Stimulated activated CD8-positive, alpha-beta memory T cell treated with anti-CD3 and anti-CD28 coated beads, Interleukin-15, amount 100 ng/mL, for 24 hours (primary cell): ENCODE data around the gene C5orf58.

Experiments
- DNase-seq: peaks from one replicate; pipeline ENCODE4 v3.0.0-alpha.2; 2020; ENCODE audit warnings: low read depth

The C5orf58 gene

DNA sequence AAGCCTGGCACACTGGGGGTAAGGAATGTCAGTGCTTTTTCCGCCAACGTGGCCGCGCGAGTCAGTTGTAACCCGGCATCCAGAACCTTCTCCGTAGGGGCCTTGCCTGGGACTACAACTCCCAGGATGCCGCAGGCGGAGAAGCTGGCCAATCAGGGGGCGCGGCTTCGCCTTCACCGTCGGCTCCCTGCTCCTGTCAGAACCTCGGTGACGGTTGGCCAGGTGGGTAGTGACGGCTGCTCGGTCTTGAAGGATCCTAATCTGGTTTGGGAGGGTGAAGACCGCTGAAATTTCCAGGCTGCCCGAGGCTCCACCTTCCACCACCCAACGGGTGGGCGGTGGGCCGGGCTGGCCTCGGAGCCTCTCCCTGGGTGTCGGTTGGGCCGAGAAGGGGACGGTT, at the start of gene C5orf58:
Gene C5orf58, plus strand, starts transcription at position 200 of the 400 bp plus-strand sequence. CDS start 1,992 bp downstream, outside the sequence.
- DNase-seq = no peak

DNA sequence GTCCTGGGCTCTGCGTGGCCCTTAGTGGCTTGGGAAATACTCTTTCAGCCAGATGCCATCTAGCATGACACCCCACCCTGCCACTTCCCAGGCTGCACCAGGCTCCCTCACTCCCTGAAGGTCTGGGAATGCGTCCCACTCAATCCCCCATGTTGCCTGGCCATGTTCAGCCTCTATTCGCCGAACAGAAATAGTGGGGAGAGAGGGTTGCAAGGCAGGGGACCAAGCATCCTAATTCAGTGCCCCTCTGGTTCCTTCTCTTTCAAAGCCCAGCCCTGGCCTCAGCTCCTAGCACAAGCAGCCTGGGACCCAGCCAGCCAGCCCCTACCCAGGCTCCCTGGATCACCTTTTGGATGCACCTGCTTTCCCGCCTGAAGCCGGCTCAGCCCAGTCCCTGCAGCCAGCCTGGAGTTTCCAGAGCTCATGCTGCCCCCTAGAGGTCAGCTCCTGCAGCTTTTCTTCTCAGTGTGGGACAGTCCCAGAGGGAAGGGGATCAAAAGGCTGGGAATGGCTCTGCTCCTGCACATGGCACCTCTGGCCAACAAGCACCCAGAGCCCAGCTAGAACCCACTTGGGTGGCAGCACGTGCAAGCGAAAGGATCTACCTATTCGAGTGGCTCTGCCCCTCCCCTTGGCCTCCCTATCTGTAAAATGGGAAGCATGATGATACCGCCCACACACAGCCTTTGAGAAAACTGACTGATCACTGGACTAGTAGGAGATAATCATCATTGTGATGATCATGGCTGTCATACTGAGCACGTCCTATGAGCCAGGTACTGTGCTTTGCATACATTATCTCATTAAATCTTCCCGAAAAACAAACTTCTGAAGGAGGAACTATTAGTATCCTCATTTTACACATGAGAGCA, 48.7 kb upstream of the C5orf58 start:
- no peak for DNase-seq

- no peak for DNase-seq
Observed at GRCh38 chr5:170184737-170185136, 48.0 kb upstream of the C5orf58 start.

- no peak for DNase-seq
Observed at GRCh38 chr5:170186156-170186555, 46.6 kb upstream of the C5orf58 start.

- no peak for DNase-seq
Observed at GRCh38 chr5:170186856-170187255, 45.9 kb upstream of the C5orf58 start.

GRCh38 chr5:170190436-170191134, 42.2 kb upstream of the C5orf58 start:
- no peak for DNase-seq

GRCh38 chr5:170192829-170193228, 40.0 kb upstream of the C5orf58 start:
- no peak for DNase-seq

- no peak for DNase-seq
Observed at GRCh38 chr5:170195961-170196360, 36.8 kb upstream of the C5orf58 start.

- DNase-seq = no peak
Observed at GRCh38 chr5:170200876-170201275, 31.9 kb upstream of the C5orf58 start.

GRCh38 chr5:170201311-170201710, 31.5 kb upstream of the C5orf58 start:
- no peak for DNase-seq

DNA sequence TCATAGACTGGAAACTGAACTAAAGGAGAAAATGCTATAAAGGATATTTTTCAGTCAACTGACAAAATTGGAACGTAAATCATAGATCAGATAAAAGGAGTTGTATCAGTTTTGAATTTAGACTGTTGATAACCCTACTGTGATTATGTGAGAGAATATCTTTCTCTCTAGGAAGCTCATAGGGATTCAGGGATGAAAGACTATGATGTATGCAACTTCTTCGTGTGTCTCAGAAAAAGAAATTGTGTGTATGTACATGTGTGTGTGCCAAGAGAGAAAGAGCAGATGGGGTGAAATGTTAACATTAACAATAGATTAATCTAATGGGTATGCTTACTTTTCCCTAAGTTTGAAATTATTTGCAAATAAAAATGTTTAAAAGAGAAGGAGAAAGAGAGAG, 30.7 kb upstream of the C5orf58 start:
- no peak for DNase-seq

DNA sequence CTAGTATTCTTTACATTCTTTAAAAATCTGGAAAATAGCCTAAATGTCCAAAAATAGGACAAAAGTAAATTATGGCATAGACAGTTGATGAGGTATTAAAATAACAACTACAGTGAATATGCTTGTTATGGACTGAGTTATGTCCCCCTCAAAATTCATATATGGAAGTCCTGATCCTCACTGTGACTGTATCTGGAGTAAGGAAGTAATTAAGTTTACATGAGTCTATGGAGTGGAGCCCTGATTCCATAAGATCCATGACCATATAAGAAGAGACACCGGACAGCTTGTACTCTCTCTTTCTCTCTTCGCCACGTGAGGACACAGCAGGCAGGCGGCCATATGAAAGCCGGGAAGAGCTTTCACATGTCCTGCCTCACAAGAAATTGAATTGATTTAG, 28.6 kb upstream of the C5orf58 start:
- DNase-seq = no peak

- DNase-seq = no peak
Observed at GRCh38 chr5:170206216-170206615, 26.6 kb upstream of the C5orf58 start.

GRCh38 chr5:170206958-170207357, 25.8 kb upstream of the C5orf58 start:
- DNase-seq = no peak

DNA sequence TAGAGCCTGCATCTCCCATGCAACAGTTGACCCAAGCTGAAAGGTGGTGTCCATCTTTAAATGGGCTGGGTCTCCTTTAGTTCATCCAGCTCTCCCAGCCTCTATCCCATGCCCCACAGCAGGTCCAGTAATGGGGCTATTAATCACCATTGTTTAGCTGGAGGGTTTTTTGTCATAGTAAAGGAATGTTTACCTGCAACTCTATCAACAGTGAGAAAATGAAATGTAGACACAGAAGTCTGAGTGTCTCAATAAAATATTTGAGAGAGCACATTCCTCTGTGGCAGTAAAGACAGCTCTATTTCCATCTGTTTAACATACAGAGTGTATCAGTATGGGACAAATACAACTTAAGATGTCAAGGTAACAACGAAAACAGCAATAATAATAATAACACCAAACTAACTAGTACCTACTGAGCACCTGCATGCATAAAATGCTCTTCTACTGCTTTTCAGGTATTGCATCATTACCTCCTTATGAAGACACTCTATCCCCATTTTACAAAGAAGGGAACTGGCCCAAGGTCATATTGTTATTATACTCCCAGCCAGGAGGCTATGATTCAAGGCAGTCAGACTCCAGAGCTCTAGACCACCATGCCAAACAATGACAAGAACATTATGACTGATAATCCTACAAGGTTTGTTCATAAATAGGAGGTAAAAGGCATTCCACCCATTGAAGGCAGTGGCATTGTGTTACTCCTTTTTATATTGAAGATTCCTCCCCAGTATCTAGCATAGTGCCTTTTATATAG, 21.0 kb upstream of the C5orf58 start:
- no peak for DNase-seq

- no peak for DNase-seq
Observed at GRCh38 chr5:170216257-170216864, 16.4 kb upstream of the C5orf58 start.

DNA sequence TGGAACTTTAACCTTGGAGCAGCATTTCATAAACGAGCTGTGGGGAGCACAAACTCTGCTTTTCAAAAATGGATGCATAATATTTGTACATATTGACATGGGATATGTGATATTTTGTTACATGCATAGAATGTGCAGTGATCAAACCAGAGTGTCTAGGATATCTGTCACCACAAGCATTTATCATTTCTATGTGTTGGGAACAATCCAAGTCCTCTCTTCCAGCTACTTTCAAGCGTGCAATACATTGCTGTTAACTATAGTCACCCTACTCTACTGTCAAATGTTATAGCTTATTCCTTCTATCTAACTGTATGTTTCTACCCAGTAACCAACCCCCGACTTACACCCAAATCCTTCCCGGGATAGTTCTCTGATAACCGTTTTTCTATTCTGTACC, 15.0 kb upstream of the C5orf58 start:
- DNase-seq = no peak

DNA sequence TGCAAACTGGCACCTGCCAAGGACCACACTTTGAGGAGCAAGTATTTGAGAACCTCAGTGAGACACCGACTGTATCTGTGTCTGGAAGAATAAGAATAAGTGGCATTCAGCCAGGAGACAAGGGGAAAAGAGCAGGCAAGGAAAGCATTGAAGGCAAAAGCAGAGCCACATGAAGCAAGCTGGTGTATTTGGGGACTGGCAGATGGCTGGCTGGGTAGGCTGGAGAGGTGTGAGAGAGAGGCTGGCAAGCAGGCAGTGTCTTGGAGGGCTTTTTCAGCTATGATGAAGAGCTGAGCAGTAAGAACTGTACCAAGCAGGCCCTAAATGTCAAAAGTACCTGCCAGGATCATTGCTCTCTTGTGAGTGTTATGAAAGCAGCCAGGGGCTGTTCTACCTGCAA, 14.1 kb upstream of the C5orf58 start:
- DNase-seq = no peak

- no peak for DNase-seq
Observed at GRCh38 chr5:170219615-170220014, 13.2 kb upstream of the C5orf58 start.

- no peak for DNase-seq
Observed at GRCh38 chr5:170220191-170220590, 12.6 kb upstream of the C5orf58 start.

DNA sequence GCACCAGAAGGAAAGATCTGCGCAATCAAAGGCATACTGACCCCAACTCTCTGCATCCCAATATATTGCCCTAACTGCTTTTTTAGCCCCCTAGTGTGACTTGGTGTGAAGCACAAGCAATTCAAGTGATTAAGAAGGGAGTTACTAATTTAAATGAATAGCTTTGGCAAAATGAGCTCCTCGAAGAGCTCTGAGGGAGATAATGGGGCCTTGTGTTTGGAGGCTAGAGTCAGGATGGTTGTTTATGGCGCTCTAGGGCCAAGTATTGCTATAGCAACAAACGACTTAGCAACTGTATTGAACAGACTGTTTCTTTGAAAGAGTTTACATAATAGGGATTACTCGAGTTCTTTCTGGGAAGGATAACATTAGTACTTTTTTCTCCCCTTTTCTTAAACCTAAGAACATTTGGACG, 11.5 kb upstream of the C5orf58 start:
- no peak for DNase-seq

DNA sequence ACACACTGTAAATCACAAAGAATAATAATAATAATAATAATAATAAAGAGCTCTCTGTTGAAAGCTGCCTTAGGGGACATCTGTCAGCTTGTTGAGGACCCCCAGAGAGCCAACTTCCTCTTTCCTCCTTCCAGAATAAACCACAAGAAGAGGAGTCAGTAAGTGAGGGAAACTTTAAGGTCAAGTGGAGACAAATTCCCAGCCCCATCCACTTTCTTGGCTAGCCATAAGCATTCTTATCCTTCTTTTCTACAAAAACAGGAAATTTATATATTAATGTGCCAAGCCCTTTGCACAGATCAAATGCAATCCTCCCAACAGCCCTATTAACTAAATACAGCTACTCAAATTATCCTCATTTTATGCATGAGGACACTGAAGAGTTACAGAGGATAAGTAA, 9.4 kb upstream of the C5orf58 start:
- no peak for DNase-seq
